Brain microvascular endothelial cell (primary cell): ENCODE data around the gene C22orf31.

Source experiments
- DNase-seq: peaks from one replicate; pipeline ENCODE4 v3.0.0-alpha.2; 2020
- H3K27ac ChIP-seq: fragments of 250-450 bp; sonication (Bioruptor Pico); 2 replicates; pipeline ENCODE4 v1.5.1; 2020; ENCODE audit warnings: mild to moderate bottlenecking, moderate library complexity
- H3K27me3 ChIP-seq: fragments of 250-450 bp; sonication (Bioruptor Pico); replicated peaks from 2 replicates; pipeline ENCODE4 v1.5.1; 2020; ENCODE audit warnings: mild to moderate bottlenecking
- H3K36me3 ChIP-seq: fragments of 250-450 bp; sonication (Bioruptor Pico); replicated peaks from 2 replicates; pipeline ENCODE4 v1.5.1; 2020; ENCODE audit warnings: mild to moderate bottlenecking
- H3K4me3 ChIP-seq: 2 replicates; pipeline ENCODE4 v1.5.1; 2011; ENCODE audit warnings: low read depth, mild to moderate bottlenecking, control low read depth, low read length, moderate library complexity
- CTCF ChIP-seq: IDR thresholded peaks from 2 replicates; pipeline ENCODE4 v1.5.1; 2011; ENCODE audit warnings: low read depth, mild to moderate bottlenecking, moderate library complexity, low read length, control low read depth, inconsistent platforms; ENCODE audit errors: missing control alignments
- in situ Hi-C: cut with HindIII; loops from 2 replicates; pipeline ENCODE4 v1.10.0; 2017; ENCODE audit warnings: low sequenced_read_pairs, low pct_ligation_motif_present

Gene C22orf31

GRCh38 chr22:29069463-29069862 is 7.8 kb upstream of the C22orf31 start:
- in situ Hi-C loops = no loop called here
- peaks cover 5% of the 10 kb centered on the region for H3K27me3 ChIP-seq
- H3K36me3 ChIP-seq = no peaks in the 10 kb centered on the region
- no peak for DNase-seq
- no peak overlapping the region for H3K27ac ChIP-seq
- no peak for TF ChIP-seq CTCF
- H3K4me3 ChIP-seq = no peak overlapping the region

GRCh38 chr22:29065468-29066190 is 4.0 kb upstream of the C22orf31 start:
- Histone ChIP-seq H3K27me3 (no peaks in the 10 kb centered on the region), H3K27ac (no peak overlapping the region), H3K4me3 (no peak overlapping the region), H3K36me3 (no peaks in the 10 kb centered on the region)
- TF ChIP-seq CTCF = no peak
- in situ Hi-C loops = no loop called here
- no peak for DNase-seq

GRCh38 chr22:29062286-29062821 is 723 bp upstream of the C22orf31 start:
- no peaks in the 10 kb centered on the region for H3K27me3 ChIP-seq
- no peak for TF ChIP-seq CTCF
- no peak overlapping the region for H3K4me3 ChIP-seq
- DNase-seq = no peak
- no peaks in the 10 kb centered on the region for H3K36me3 ChIP-seq
- in situ Hi-C loops = no loop called here
- no peak overlapping the region for H3K27ac ChIP-seq

GRCh38 chr22:29060931-29061330 is 700 bp downstream of the C22orf31 start:
- no peak overlapping the region for H3K27ac ChIP-seq
- in situ Hi-C loops = no loop called here
- H3K36me3 ChIP-seq = no peaks in the 10 kb centered on the region
- DNase-seq = no peak
- TF ChIP-seq CTCF = no peak
- no peak overlapping the region for H3K4me3 ChIP-seq
- H3K27me3 ChIP-seq = no peaks in the 10 kb centered on the region

GRCh38 chr22:29060251-29060869 is 1.3 kb downstream of the C22orf31 start:
- Histone ChIP-seq H3K4me3 (no peak overlapping the region), H3K27me3 (no peaks in the 10 kb centered on the region), H3K36me3 (no peaks in the 10 kb centered on the region), H3K27ac (no peak overlapping the region)
- no peak for DNase-seq
- TF ChIP-seq CTCF = peak; percentile 19
- in situ Hi-C loops = no loop called here
